H1 (cell line): ENCODE results near the gene PBX1. TPM values are rescaled to one million over a fixed set of nuclear protein-coding genes. Genes with fewer than 3 reads are reported as not detected.

ENCODE experiments used
- HDAC6 ChIP-seq: IDR thresholded peaks from one replicate; pipeline ENCODE4 v1.7.1; 2012; ENCODE audit warnings: low read depth, mild to moderate bottlenecking, inconsistent platforms, low read length, moderate library complexity
- KDM1A ChIP-seq: fragments of 200-600, 300-600 bp; sonication (generic); IDR thresholded peaks from 2 replicates; pipeline ENCODE4 v1.7.1; 2016; ENCODE audit warnings: mild to moderate bottlenecking, low read length, borderline replicate concordance
- RNF2 ChIP-seq: fragments of 200-900, 300-1000 bp; sonication (generic); IDR thresholded peaks from 2 replicates; pipeline ENCODE4 v1.7.1; 2016; ENCODE audit warnings: borderline replicate concordance, low read depth, mild to moderate bottlenecking, antibody characterized with exemption, low read length; ENCODE audit not compliant: poor library complexity, severe bottlenecking; ENCODE audit errors: missing control alignments
- polyA plus RNA-seq, 7 experiments: library from polyadenylated mRNA; depleted of rRNA in 3 of 7; stranded (reverse) in 5 of 7; unstranded in 2 of 7; fragments of >200 nt in 5 of 7; fragments of 200-250 nt in 2 of 7; gene quantifications; 1 replicate in 5 of 7; 2 replicates in 1 of 7; 4 replicates in 1 of 7; pipeline versions ENCODE4 v1.2.1 to v1.2.3, GENCODE V29; 2011 to 2013; ENCODE audit warnings: missing spikeins in 2 of 7, mixed read lengths in 2 of 7
- total RNA-seq: library from RNA; stranded (reverse); fragmentation: NEBNext Ultra II Directional; extraction: Animal tissue kit (Norgen Biotek cat#: 25700); gene quantifications from 2 replicates; pipeline ENCODE4 v1.2.1, GENCODE V29; 2021

The PBX1 gene
- total and polyA plus RNA-seq, 2 of the 8 experiments (the other 6 are each of a cell fraction or from before 2014, with no cell fraction given) = 87.4 to 124 TPM

GRCh38 chr1:164628772-164629171 is 69.8 kb downstream of the PBX1 start (continued):
- TF ChIP-seq HDAC6 (no peak), KDM1A (no peak), RNF2 (no peak)
